Fibroblast of skin of abdomen (primary cell): Measurements from ENCODE around the gene CALML5.

Source experiments
- DNase-seq: peaks from one replicate; pipeline ENCODE4 v3.0.0-alpha.2; 2013

CALML5 gene

DNA sequence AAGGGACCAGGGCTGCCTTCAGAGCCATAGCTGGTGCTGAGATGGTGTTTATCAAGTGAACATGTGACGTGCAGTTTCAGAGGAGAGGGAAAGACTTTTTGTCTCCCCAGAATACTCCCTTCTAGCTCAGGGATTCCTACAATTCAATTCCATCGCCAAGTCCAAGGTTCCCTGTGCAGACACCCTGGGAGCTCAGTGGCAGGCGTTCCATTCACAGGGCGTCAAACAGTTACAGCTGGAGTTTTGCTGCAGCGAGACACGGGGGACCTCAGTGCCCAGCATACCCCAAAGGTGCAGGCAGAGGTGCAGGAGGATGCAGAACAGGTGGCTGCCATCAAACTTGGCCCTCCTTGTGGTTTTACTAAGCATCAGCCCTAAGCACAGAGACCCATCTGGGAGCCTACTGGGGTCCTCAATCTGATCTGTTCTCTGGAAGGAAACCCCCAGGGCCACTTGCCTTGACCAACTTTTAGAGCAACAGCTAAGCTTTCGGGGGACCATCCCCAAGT is 846 bp upstream of the CALML5 start:
- DNase-seq, result no peak

DNA sequence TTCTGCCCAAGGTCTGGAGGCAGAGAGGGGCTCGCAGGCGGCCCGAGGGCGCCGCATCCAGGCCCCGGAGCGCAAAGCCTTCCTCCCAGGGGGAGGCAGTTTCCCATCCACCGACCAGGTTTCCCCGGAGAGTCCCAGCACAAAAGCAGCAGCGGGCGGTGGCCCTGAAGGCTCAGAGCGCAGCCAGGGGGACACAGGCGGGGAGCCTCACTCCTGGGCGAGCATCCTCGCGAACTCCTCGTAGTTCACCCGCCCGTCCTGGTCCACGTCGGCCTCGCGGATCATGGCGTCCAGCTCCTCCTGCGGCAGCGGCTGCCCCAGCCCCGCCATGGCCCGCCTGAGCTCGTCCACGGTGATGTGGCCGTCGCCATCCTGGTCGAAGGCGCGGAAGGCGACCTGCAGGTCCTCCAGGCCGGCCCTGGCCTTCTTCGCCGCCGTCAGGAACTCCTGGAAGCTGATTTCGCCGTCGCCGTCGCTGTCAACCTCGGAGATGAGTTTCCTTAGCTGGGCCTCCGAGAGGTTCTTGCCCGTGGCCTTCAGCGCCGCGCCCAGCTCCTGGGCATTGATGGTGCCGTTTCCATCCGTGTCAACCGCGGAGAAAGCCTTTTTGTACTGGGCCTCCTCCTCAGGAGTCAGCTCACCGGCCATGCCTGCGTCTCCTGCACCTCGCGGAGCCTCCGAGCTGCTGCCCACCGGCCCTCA is 428 bp downstream of the CALML5 start:
- no peak for DNase-seq

DNA sequence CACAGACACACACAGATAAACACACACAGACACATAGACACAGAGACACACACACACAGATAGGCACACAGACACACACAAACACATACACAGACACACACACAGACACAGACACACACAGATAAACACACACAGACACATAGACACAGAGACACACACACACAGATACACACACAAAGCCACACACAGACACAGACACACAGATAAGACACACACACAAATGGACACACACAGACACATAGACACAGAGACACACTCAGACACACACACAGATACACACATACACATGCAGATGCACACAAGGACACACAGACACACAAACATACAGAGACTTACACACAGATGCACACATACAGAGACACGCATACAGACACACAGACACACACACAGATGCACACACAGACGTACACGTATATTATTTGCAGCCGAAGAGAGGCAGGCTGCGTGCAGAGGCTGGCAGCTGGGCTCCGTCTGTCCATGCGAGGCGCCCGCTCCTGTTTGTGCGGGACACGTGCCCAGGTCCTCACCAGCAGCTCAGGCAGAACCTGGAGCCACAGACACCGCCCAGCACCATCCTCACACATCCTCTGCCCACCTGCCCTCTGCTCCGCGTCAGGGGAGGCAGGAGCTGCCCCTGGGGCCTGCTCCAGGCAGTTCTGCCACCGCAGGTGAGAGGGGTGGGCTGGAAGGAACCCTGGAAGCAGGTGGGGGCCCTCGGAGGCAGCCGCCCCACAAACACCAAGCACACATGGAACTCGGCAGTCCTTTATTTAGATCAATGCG is 1.2 kb downstream of the CALML5 start:
- no peak for DNase-seq

DNA sequence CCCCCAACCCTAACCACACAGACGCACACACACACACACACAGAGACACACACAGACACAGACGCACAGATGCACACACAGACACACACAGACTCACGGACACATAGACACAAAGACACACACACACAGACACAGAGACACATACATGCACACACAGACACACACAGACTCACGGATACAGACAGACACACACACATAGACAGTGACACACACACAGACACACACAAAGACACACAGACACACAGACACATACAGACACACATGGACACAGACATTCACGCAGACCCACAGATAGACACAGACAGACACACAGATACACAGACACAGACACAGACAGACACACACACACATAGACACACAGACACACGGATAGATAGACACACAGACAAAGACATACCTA is 2.1 kb downstream of the CALML5 start:
- no peak for DNase-seq

DNA sequence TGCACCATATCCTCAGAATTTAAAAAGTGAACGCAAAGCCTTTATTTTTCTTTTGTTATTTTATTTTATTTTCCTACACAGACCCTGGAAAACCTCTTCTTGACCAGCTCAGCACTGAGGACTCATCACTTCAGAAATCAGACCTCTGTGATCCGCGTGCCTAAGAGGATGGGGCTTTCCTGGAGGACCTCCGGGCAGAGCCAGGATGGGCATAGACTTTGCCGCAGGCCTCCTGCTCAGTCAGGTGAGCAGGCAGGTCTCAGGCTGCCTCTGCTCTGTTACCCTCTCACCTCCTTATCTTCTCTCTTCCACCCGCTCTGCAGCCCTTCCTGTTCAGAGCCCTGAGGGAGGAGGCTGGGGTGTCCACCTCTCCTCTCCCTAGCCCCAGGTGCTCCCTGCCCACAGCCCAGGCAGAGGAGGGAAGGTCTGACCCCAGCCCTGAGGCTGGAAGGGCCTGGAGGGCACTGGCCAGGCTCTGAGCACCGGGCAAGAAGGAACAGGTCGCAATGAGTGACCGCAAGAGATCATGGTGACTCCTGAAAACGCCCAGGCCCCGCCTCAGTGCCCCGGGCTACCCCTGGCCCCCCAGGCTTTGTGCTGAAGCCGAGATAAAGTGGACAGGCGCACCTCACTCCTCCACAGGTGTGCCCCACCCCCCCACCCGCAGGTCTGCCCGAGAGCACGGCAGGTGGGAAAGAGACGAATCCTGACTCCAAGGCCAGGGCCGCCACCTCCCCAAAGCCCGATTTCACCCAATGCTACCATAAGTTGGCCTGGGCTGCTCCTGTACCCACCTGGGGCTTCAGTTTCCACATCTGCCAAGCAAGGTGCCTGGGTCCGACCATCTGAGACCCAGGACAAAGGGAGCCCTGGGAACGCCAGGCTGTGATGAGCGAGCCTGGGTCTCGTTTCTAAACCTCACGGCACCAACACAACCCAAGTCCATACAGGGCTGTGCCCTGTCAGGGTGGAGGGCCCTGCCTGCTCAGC is 2.8 kb downstream of the CALML5 start:
- no peak for DNase-seq

DNA sequence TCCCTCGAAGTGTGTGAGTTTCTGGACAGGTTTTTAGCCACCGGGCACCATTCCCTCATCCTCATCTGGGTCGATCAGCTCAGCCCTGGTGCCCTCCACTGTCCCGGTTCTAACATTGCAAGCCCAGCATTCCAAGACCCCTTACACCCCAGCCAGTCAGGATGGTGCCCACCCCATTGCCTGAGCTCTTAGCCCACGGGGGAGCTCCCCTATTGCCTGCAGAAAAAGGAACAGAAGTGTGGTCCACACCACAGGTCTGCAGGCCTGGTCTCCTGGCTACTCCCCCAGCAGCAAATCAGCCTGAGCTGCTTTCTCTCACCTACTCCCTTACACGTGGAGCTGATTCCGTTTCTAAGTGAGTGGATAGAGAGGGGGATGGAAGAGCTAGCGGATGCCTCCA is 4.8 kb downstream of the CALML5 start:
- DNase-seq, result no peak

DNA sequence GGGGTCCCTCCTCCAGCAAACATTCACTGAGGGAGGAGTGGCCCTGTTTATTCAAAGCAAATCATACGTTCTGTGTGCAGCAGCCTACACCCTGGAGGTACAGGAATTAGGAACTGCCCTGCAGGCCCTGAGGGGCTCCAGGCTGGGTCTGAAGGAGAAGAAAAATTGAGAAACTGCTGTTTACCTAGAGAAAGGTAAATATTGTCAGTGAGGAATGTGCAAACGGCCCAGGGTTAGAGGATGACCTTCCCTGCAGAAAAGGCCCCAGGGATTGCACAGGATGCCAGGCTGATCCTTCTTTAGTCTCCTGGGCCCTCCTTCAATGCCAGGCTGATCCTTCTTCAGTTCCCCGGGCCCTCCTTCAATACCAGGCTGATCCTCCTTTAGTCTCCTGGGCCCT is 5.7 kb downstream of the CALML5 start:
- no peak for DNase-seq

DNA sequence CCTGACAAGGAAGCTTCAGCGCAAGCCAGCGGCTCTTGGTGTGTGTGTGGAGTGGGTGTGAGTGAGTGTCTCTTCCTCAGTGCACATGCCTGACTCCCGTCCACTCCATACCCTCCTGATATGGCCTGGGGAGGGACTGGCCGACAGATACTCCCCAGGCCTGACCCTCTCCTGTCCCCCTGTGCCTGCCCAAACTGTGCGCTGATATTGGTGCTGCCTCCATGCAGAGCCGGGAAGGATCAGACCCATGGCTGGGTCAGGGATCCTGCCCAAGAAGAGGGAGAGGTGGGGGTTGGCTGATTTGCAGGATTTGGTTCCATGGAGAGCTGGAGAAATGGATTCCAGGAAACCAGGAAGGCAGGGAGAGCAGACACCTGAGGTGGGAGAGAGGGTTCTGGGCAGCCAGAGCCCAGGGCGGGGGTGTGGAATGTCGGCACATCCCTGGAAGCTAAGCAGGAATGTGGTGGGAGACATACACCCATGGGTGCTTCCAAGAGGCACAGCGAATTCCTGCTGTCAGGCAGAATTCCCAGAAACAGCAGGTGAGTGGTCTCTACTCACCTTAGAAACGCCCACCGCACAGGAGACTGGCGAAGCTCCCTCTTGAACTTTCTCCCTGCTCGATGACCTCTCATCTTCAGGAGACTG is 6.3 kb downstream of the CALML5 start:
- no peak for DNase-seq

DNA sequence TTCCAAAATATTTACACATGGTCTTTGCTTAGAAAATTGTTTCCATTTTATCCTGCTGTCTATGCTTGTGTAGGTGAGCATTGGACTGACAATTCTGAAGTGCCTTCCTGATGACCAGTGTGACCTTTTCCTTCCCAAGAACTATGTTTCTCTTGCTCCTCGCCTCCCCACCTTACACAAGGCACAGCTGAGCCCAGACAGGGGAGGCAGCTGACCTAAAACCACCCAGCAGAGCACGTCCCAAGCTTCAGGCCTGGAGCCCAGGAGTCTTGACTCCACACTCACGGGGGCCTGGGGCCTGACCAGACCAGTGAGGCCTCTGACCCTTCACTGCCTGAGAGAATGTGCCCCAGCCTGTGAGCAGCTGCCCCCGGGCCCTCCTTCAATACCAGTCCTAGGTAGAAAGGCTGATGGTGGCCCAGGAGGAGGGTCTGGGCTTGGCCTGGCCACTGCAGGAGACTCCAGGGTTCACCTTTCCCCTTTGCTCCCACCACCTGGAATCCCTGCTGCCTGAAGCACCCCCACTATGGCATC is 7.0 kb downstream of the CALML5 start:
- no peak for DNase-seq

DNA sequence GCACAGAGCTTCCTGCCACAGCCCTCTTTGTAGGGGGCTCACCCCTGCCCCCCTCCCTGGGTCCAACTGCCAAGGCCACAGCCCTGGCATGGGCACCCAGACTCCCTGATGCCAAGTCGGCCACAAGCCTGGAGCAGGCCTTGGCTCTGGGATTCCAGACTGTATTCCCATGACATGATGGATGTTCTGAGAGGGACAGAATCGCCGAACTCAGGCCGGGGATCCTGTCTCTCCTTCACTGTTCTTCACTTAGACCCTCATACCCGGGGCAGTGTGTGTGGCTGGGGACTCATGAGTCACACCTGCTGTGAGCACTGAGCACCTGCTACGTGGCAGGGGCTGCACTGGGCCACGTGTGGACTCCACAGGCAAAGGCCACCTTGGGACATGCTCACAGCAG is 7.9 kb downstream of the CALML5 start:
- no peak for DNase-seq

DNA sequence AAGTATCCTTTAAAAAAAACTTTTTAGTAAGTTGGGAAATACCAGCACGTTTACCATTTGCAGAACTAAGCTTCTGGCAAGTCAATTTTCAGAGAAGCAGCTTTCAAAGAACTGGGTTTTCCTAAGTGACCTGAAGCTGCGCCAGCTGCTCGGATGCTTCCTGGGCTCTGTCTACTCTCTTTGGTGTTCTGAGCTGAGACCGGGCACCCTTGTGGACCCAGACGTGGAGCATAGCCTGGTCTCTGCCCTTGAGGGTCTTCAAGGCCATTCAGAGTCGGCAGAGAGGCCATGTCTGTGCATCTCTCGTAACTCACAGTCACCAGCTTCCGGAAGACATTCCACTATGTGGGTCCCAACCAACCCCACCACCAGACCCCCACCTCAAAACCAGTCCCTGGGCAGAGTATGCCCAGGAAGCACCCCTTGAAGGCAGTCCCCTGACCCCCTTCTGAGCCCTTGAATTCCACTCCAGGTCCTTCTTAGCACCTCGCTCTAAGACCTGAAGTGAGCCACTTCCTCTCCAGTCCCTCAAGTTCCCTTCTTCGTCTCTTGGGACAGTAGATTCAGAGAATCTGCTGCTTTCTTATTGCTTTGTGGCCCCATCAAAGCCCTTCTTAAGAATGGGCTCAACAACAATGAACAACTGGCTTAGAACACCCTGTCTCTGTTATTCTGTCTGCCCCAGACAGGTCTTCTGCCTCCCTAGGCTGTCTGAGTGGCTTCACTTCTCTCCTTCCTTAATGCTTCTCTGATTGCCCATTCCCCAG is 8.5 kb downstream of the CALML5 start:
- no peak for DNase-seq

DNA sequence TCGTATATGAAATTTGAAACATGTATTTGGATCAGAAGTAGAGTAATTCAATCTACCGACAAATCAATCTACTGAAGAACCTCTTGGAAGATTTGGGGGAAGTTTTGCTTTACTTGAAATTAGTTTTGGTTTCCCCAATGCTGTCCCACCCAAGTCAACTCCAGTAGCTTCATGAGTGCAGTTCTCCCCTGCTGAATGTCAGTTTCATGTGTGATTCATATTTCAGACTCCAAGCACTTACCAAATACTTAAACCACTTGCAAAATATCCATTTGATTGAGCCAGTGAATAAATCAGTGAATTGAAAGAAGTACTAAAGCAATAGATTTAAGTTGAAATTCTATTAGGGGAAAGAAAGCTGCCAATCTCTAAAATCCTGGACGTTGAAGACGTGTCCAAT is 9.3 kb downstream of the CALML5 start:
- DNase-seq, result no peak

DNA sequence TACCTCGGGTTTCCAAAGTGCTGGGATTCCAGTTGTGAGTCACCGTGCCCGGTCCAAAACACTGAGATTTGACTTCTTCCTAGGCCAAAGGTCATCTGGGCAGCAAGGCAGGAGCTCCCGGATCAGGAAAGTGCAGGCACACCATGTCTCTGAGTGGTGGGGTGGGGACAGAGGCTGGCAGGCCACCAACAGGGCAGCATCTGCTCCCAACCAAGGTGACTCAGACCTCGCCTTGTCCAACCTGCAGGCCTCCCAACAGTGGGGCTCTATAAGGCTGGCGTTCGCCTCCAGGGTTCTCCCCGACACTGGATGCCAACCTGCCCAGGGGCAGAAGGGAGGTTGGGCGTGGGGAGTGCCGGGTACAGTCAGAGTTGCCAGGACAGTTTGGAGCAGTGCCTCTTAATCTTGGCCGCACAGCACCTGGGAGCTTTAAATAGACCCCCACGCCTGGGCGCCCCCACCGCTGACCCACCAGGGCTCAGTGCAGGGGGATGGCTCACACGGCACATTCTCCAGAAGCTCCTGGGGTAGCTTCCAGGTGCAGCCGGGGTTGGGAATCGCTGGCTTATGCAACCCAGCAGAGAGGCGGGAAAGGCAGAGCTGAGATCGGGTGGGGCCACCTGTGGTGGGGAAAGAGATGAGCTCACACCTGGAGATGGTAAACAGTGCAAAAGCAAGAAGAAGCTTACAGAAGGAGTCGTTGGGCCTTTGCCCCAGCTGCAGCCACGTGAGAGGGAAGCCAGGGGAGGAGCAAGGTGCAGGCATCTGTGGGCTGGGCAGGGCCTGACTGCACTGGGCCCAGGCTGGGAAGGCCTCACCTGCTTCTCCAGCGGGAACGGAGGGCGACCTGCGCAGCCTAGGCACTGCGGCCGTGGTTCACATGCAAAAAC is 10.9 kb downstream of the CALML5 start:
- no peak for DNase-seq

DNA sequence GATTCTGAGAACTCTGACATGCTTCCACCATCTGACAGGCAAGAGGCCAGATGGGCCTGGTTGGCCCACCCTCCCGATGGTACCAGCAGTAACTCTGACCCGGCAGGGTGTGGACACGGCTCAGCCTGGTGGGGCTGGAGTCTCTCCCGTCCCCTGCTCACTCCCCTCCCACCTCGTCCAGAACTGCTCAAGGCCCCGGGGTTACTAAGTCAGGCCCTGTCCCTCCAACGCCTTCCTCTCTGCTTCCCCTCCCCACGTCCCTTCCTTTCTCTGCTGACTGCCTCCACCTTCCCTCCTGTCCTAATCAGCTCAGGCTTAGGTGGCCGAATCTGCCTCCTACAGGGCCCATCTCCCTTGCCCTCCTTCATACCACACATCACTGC is 12.5 kb downstream of the CALML5 start:
- DNase-seq, result no peak

DNA sequence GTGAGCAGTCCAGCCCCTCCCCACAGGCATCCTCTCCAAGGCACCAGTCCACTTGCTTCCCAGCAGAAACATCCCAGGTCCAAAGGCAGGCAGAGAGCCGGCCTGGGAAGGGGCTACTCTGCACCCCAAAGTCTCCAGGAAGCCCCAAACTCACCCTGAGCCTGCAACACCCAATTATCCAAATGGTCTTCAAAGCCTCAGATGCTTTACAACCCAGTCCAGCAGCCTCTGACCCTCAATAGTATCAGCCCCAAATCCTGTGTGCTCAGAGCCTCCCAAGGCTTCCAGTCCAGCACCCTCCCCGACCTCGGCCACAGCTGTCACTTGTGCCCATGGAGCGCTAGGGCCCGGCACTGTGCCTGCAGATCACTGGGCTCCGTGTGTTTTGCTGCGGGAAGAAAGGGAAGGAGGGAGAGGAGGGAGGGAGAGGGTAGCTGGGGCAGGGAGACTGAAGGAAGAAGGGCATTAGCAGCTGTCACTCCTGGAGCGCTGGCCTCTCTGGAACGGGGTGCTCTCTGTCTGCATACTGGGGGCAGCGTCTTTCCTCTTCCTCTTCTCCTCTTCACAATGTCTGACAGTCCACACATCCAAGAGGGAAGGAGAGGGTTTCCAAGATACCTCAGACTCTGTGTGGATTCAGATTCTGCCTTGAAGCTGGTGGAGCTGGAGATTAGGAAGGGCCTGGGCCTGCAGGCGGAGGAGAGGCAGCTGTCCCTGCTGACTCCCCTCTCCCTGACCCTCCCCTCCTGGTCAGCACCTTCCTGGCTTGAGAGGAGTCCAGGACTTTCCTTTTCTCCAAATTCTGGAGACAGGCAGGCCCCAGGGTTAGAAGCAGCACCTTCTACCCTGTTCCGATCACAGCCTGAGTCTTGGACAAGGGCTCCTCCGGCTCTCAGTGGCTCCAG is 13.2 kb downstream of the CALML5 start:
- no peak for DNase-seq

DNA sequence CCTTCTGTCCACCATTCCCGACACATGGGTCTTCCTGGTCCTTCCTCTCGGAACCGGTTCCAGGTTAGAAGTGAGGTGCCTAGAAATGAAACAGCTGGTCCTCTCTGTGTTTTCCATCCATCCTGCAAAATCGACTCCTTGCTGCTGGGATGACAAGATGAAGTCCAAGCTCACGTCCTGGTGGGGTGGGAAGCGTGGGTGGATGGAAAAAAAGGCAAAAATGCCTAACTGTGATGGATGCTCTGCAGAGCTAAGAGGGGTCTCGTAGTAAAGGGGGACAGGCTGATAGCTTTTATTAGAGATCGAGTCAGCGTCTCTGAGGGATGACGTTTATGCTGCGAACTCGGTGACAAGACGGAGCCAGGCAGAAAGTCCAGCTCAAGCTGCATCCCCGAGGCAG is 14.1 kb downstream of the CALML5 start:
- no peak for DNase-seq

DNA sequence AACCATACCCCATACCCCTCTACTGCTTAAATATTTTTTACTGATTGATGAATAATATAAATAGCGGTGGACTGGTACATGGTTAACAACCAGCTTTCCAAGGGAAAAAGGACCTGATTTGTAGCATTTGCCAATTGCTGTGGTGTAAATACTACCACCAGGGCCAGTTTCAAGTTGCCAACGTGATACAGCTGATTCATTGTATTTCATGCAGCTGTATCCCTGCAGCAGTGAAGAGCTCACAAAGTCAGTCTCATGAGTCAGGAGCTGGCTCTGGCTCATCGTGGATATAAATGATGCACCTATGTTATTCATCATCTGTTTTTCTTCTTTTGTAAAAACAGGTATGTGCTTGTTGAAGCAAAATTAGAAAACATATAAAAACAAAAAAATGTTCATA is 15.2 kb downstream of the CALML5 start:
- no peak for DNase-seq

DNA sequence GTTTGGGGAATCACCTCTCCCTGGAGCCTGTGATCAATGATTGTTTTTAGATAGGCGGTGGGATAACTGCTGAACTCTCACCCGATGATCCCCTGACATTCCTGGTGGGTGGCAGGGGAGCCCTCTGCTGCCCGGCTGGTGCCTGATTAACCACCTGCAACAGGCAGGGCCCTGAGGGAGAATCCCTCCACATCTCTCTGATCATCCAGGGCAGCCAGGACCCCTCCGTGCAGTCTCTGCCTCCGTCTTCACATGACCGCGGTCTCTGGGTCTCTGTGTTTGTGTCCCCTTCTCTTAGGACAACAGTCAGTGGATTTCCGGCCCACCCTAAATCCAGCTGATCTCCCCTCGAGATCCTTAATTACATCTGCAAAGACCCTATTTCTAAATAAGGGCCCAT is 17.4 kb downstream of the CALML5 start:
- DNase-seq, result no peak

DNA sequence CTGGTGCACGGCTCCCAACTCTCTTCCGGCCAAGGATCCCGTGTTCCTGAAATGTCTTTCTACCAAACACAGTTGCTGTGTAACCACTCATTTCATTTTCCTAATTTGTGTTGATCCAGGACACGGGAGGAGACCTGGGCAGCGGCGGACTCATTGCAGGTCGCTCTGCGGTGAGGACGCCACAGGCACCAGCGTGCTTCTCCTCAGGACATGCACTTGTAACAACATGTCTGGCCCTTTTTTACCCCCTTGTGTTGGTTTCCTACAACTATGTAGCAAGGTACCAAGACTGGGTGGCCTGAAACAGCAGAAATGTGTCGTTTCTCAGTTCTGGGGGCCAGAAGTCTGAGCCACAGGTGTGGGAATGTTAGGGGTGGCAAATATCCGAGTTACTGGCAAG is 18.2 kb downstream of the CALML5 start:
- DNase-seq, result no peak
